GM12878 (cell line): Measurements from ENCODE around the gene RPL29. TPM values are rescaled to one million over a fixed set of nuclear protein-coding genes. Genes with fewer than 3 reads are reported as not detected.

ENCODE experiments used
- ATAC-seq: fragments of 200-7000 bp; cut with Tn5 transposase; 3 replicates; pipeline ENCODE4 v1.9.1; 2020; ENCODE audit warnings: mild to moderate bottlenecking, moderate library complexity
- BruUV-seq: library from RNA; stranded (reverse); fragments of 400-500 nt; replicated peaks from 2 replicates; lab custom pipeline; 2021; lab: Mats Ljungman, UMichigan
- CTCF ChIA-PET: fragments of 300-600 bp; sonication (Branson Sonifier 250); formaldehyde crosslinking; extraction: SDS; loops from one replicate; lab custom pipeline; 2021; ENCODE audit warnings: inconsistent platforms; lab: Yijun Ruan, JAX
- POLR2A ChIA-PET: fragments of 350-600 bp; formaldehyde crosslinking; extraction: SDS; loops from one replicate; lab custom pipeline; 2021; ENCODE audit warnings: inconsistent platforms; lab: Charles Lee
- RAD21 ChIA-PET: fragments of 300-600 bp; sonication (Branson Sonifier 250); formaldehyde crosslinking; loops from one replicate; lab custom pipeline; 2023; ENCODE audit warnings: antibody characterized with exemption; ENCODE audit not compliant: unreplicated experiment; lab: Charles Lee
- SMC1A ChIA-PET: fragments of 300-600 bp; sonication (Branson Sonifier 250); formaldehyde crosslinking; loops from one replicate; lab custom pipeline; 2023; ENCODE audit not compliant: unreplicated experiment, uncharacterized antibody; lab: Charles Lee
- DNase-seq: peaks from one replicate; pipeline ENCODE4 v3.0.0-alpha.2; 2011; ENCODE audit warnings: low read depth, low spot score
- FAIRE-seq: peaks from 3 replicates; lab custom pipeline; 2011; peaks lifted over from hg19 to GRCh38; lab: Jason Lieb, UNC
- H2AFZ ChIP-seq: 2 replicates; pipeline ENCODE4 v1.6.0; 2011; ENCODE audit warnings: low read depth, low read length, control low read depth; ENCODE audit not compliant: control insufficient read depth
- H3K27ac ChIP-seq: 2 replicates; pipeline ENCODE4 v1.5.1; 2011; ENCODE audit warnings: control low read depth; ENCODE audit not compliant: control insufficient read depth, insufficient read depth
- H3K27me3 ChIP-seq, 2 experiments: replicated peaks in 1 of 2; 2 replicates each; pipeline versions ENCODE4 v1.6.0 to v1.6.1; 2011; ENCODE audit warnings: low read length in 1 of 2; ENCODE audit not compliant: control insufficient read depth in 2 of 2, insufficient read depth in 2 of 2
- H3K36me3 ChIP-seq, 2 experiments: 2 replicates each; pipeline ENCODE4 v1.5.1; 2011; ENCODE audit warnings: low read length in 1 of 2; ENCODE audit not compliant: control insufficient read depth in 2 of 2, insufficient read depth in 2 of 2
- H3K4me1 ChIP-seq: 2 replicates; pipeline ENCODE4 v1.6.1; 2011; ENCODE audit warnings: mild to moderate bottlenecking, low read length, moderate library complexity, mixed read lengths; ENCODE audit not compliant: control insufficient read depth, insufficient read depth
- H3K4me2 ChIP-seq: 2 replicates; pipeline ENCODE4 v1.6.0; 2011; ENCODE audit warnings: control low read depth; ENCODE audit not compliant: control insufficient read depth, insufficient read depth
- H3K4me3 ChIP-seq: fragments of 200-600 bp; sonication (generic); 2 replicates; pipeline ENCODE4 v1.5.1; 2016
- H3K79me2 ChIP-seq: 2 replicates; pipeline ENCODE4 v1.6.0; 2011; ENCODE audit warnings: low read length; ENCODE audit not compliant: control insufficient read depth, insufficient read depth
- H3K9ac ChIP-seq: 2 replicates; pipeline ENCODE4 v1.8.0; 2011; ENCODE audit warnings: low read length, control low read depth, mixed read lengths; ENCODE audit not compliant: control insufficient read depth, insufficient read depth
- H3K9me3 ChIP-seq: replicated peaks from 3 replicates; pipeline ENCODE4 v1.5.1; 2011; ENCODE audit warnings: mild to moderate bottlenecking, low read length; ENCODE audit not compliant: control insufficient read depth, insufficient read depth
- H4K20me1 ChIP-seq: 2 replicates; pipeline ENCODE4 v1.6.0; 2011; ENCODE audit not compliant: control insufficient read depth, insufficient read depth
- ATF7 ChIP-seq: fragments of 450-650 bp; IDR thresholded peaks from 2 replicates; pipeline ENCODE4 v1.6.1; 2016; ENCODE audit warnings: low read depth, mild to moderate bottlenecking
- BHLHE40 ChIP-seq, 2 experiments: fragments of 450-650 bp in 1 of 2; IDR thresholded peaks; 2 replicates each; pipeline ENCODE4 v1.6.1; 2011 to 2017; ENCODE audit warnings: low read depth in 2 of 2, borderline replicate concordance in 1 of 2, improper control_type of control experiment in 1 of 2, low read length in 1 of 2, mild to moderate bottlenecking in 1 of 2
- CHD1 ChIP-seq: IDR thresholded peaks from 2 replicates; pipeline ENCODE4 v1.6.1; 2012; ENCODE audit warnings: low read depth, low read length, improper control_type of control experiment
- ESRRA ChIP-seq: IDR thresholded peaks from 2 replicates; pipeline ENCODE4 v1.6.1; 2012; ENCODE audit warnings: mild to moderate bottlenecking, low read length, improper control_type of control experiment
- HDGF ChIP-seq: fragments of 450-650 bp; IDR thresholded peaks from 2 replicates; pipeline ENCODE4 v1.6.1; 2016; ENCODE audit warnings: antibody characterized with exemption
- KAT2A ChIP-seq: conservative IDR thresholded peaks from 2 replicates; pipeline ENCODE4 v1.6.1; 2011; ENCODE audit warnings: low read depth, low read length; ENCODE audit not compliant: control insufficient read depth
- MEF2A ChIP-seq: IDR thresholded peaks from 2 replicates; pipeline ENCODE4 v1.6.1; 2011; ENCODE audit warnings: low read depth, mild to moderate bottlenecking, low read length, moderate library complexity; ENCODE audit not compliant: insufficient read depth
- NFYA ChIP-seq: IDR thresholded peaks from 2 replicates; pipeline ENCODE4 v1.6.1; 2011; ENCODE audit warnings: low read depth, mild to moderate bottlenecking, low read length, improper control_type of control experiment, borderline replicate concordance
- RAD21 ChIP-seq: IDR thresholded peaks from 2 replicates; pipeline ENCODE4 v1.6.1; 2011; ENCODE audit warnings: mild to moderate bottlenecking, low read depth, low read length, moderate library complexity; ENCODE audit not compliant: insufficient read depth
- SMARCA5 ChIP-seq: fragments of 450-650 bp; IDR thresholded peaks from 2 replicates; pipeline ENCODE4 v1.6.1; 2017; ENCODE audit warnings: mild to moderate bottlenecking
- SPI1 ChIP-seq: IDR thresholded peaks from 2 replicates; pipeline ENCODE4 v1.6.1; 2011; ENCODE audit warnings: low read depth, mild to moderate bottlenecking, low read length, moderate library complexity, borderline replicate concordance; ENCODE audit not compliant: insufficient read depth
- STAT3 ChIP-seq: IDR thresholded peaks from 2 replicates; pipeline ENCODE4 v1.6.1; 2011; ENCODE audit warnings: low read depth, low read length, improper control_type of control experiment
- TBL1XR1 ChIP-seq: IDR thresholded peaks from 2 replicates; pipeline ENCODE4 v1.6.1; 2012; ENCODE audit warnings: low read depth, low read length, improper control_type of control experiment
- TCF3 ChIP-seq: IDR thresholded peaks from 2 replicates; pipeline ENCODE4 v1.6.1; 2012; ENCODE audit warnings: low read depth, mild to moderate bottlenecking, low read length, borderline replicate concordance; ENCODE audit not compliant: insufficient read depth
- ZNF217 ChIP-seq: fragments of 450-650 bp; IDR thresholded peaks from 2 replicates; pipeline ENCODE4 v1.6.1; 2017; ENCODE audit warnings: antibody characterized with exemption, mild to moderate bottlenecking
- ZNF274 ChIP-seq: IDR thresholded peaks from one replicate; pipeline ENCODE4 v1.8.0; 2011; ENCODE audit not compliant: insufficient read length, insufficient read depth
- ZNF622 ChIP-seq: fragments of 450-650 bp; IDR thresholded peaks from 2 replicates; pipeline ENCODE4 v1.6.1; 2017; ENCODE audit warnings: mild to moderate bottlenecking, inconsistent platforms
- WGBS: methylation state at CpG from one replicate; pipeline ENCODE4 v1.1.6; 2016; ENCODE audit warnings: low lambda C conversion rate; ENCODE audit not compliant: insufficient replicate concordance, insufficient coverage; ENCODE audit errors: missing lambda C conversion rate; 5-methylcytosine and 5-hydroxymethylcytosine counted together
- in situ Hi-C: fragments of 300-500 bp; cut with MboI; formaldehyde crosslinking; loops from 9 replicates; pipeline ENCODE4 v1.14.3; 2018; ENCODE audit warnings: mixed read lengths
- intact Hi-C: fragments of 100-400 bp; cut with micrococcal nuclease; formaldehyde crosslinking; loops from one replicate; pipeline ENCODE4 v1.14.2; 2022; ENCODE audit not compliant: unreplicated experiment
- polyA plus RNA-seq, 11 experiments: library from polyadenylated mRNA; depleted of rRNA in 4 of 11; unstranded in 6 of 11; stranded (reverse) in 5 of 11; fragments of >200 nt; fragmentation: Nextera tagmentation in 4 of 11; fragmentation: Illumina TruSeq in 1 of 11; extraction: Ambion mirVana in 4 of 11; extraction: Trizol in 1 of 11; gene quantifications; 1 replicate in 1 of 11; 2 replicates in 10 of 11; pipeline versions ENCODE4 v1.2.1 to v1.2.3, GENCODE V29; 2011 to 2016; ENCODE audit warnings: inconsistent platforms in 2 of 11, missing spikeins in 2 of 11, low read depth in 1 of 11
- total RNA-seq, 4 experiments: library from RNA; depleted of rRNA in 3 of 4; stranded (reverse); fragments of >200 nt in 3 of 4; fragmentation: Illumina TruSeq in 1 of 4; extraction: Trizol in 1 of 4; gene quantifications; 2 replicates each; pipeline versions ENCODE4 v1.2.1 to v1.2.3, GENCODE V29; 2013 to 2021
- TF ChIP-seq, protein P1 (sequence below): fragments of 450-650 bp; conservative IDR thresholded peaks from 2 replicates; pipeline ENCODE4 v1.6.1; 2017; ENCODE audit warnings: mild to moderate bottlenecking, moderate library complexity
- TF ChIP-seq, protein P2 (sequence below): fragments of 450-650 bp; IDR thresholded peaks from 2 replicates; pipeline ENCODE4 v1.6.1; 2017; ENCODE audit warnings: mild to moderate bottlenecking, low read depth, inconsistent platforms; ENCODE audit not compliant: poor library complexity, severe bottlenecking

RPL29 gene
- total and polyA plus RNA-seq, 10 of the 15 experiments (the other 5 are each of a cell fraction or from before 2014, with no cell fraction given), result 1,053 to 2,477 (median 1,657) TPM

DNA sequence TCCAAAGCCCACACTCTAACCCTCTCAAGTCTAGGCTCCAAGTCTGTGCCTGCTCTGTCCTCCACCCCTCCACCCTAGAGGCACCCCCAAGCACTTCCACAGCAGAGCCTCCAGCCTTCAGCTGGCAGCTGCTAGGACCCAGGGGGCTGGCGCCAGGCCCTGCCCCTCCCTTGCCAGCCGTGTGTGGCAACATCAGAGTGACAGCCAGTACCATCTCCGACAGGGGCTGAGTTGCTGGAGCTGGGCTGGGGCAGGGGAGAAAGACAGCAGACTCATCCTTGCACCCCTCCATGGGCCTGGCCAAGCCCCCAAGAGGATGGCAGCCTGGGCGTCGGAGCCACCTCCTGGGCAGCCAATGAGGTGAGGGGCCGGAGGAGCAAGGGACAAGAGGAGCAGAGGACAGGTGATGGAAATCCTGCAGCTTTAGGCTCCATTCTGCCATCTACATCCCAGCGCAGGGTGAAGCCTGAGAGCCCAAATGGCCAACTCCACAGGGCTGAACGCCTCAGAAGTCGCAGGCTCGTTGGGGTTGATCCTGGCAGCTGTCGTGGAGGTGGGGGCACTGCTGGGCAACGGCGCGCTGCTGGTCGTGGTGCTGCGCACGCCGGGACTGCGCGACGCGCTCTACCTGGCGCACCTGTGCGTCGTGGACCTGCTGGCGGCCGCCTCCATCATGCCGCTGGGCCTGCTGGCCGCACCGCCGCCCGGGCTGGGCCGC is 40.4 kb downstream of the RPL29 start, which contains the start of gene GPR62:
GPR62 (plus strand) TSS at position 207 of the 718 bp plus-strand sequence; CDS start at position 479, 272 bp downstream.
- no peak for ATAC-seq
- no peaks in the 10 kb centered on the region for H3K79me2 ChIP-seq
- H3K4me3 ChIP-seq, result no peak within 1 kb of the TSS
- H2AFZ ChIP-seq, result no peak within 1 kb of the TSS; the same call in 1 of the 2 replicates
- in situ Hi-C loops (no loop called here), intact Hi-C loops (no loop called here)
- H4K20me1 ChIP-seq, result no peaks in the 10 kb centered on the region
- ChIA-PET RAD21 (no interaction called here), CTCF (interaction anchor here (1.5 to 1.6 kb wide), 2 partner anchors 13 to 14 kb away, joined by 4 to 5 read pairs; partner anchors contain the start of genes PARP3 and RRP9)
- no peak within 1 kb of the TSS for H3K27ac ChIP-seq
- no peaks in the 10 kb centered on the region for H3K9me3 ChIP-seq
- H3K36me3 ChIP-seq, result no peaks in the 10 kb centered on the region
- WGBS, result 74% methylated on average over 33 of the region's 33 CpGs
- H3K27me3 ChIP-seq, result peaks cover 0 to 8% of the 10 kb centered on the region in 2 experiments; a peak in 3 of 4 replicates
- no peak for TF ChIP-seq ATF7
- no peak for TF ChIP-seq STAT3
- TF ChIP-seq ZNF274, result no peak
- TF ChIP-seq, protein P1, sequence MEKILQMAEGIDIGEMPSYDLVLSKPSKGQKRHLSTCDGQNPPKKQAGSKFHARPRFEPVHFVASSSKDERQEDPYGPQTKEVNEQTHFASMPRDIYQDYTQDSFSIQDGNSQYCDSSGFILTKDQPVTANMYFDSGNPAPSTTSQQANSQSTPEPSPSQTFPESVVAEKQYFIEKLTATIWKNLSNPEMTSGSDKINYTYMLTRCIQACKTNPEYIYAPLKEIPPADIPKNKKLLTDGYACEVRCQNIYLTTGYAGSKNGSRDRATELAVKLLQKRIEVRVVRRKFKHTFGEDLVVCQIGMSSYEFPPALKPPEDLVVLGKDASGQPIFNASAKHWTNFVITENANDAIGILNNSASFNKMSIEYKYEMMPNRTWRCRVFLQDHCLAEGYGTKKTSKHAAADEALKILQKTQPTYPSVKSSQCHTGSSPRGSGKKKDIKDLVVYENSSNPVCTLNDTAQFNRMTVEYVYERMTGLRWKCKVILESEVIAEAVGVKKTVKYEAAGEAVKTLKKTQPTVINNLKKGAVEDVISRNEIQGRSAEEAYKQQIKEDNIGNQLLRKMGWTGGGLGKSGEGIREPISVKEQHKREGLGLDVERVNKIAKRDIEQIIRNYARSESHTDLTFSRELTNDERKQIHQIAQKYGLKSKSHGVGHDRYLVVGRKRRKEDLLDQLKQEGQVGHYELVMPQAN, result no peak
- TF ChIP-seq MEF2A, result no peak
- no peak for TF ChIP-seq ESRRA
- TF ChIP-seq RAD21, result no peak
- TF ChIP-seq CHD1, result no peak
- no peak for TF ChIP-seq SMARCA5
- no peak for TF ChIP-seq TCF3
- TF ChIP-seq HDGF, result no peak
- TF ChIP-seq, protein P2, sequence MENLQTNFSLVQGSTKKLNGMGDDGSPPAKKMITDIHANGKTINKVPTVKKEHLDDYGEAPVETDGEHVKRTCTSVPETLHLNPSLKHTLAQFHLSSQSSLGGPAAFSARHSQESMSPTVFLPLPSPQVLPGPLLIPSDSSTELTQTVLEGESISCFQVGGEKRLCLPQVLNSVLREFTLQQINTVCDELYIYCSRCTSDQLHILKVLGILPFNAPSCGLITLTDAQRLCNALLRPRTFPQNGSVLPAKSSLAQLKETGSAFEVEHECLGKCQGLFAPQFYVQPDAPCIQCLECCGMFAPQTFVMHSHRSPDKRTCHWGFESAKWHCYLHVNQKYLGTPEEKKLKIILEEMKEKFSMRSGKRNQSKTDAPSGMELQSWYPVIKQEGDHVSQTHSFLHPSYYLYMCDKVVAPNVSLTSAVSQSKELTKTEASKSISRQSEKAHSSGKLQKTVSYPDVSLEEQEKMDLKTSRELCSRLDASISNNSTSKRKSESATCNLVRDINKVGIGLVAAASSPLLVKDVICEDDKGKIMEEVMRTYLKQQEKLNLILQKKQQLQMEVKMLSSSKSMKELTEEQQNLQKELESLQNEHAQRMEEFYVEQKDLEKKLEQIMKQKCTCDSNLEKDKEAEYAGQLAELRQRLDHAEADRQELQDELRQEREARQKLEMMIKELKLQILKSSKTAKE, result no peak
- TF ChIP-seq BHLHE40 (IDR thresholded peaks at IDR 0.05; ENCODE audit: borderline replicate concordance in 1 of 2, low read depth in 2 of 2, low read length in 1 of 2), result no peak
- TF ChIP-seq ZNF622, result no peak
- TF ChIP-seq SPI1, result no peak
- no peak for TF ChIP-seq KAT2A
- no peak for TF ChIP-seq NFYA
- no peak for TF ChIP-seq ZNF217
- no peak for TF ChIP-seq TBL1XR1
- TF ChIP-seq, all 136 proteins: peak for 0
- H3K4me1 ChIP-seq, result no peaks in the 10 kb centered on the region
- FAIRE-seq (no peak), DNase-seq (no peak)
- peak within 1 kb of the TSS; percentile 22; the same call in 1 of the 2 replicates for H3K4me2 ChIP-seq
- ChIA-PET POLR2A (no interaction called here), SMC1A (no interaction called here)
- H3K9ac ChIP-seq, result no peak within 1 kb of the TSS
- BruUV-seq, result no TSS peak
